ENCODE data around the gene KRT6A. TPM values are rescaled to one million over a fixed set of nuclear protein-coding genes. Genes with fewer than 3 reads are reported as not detected.

Gene KRT6A
- total and polyA plus RNA-seq, 8 donors, result 0.89 to 260 (median 11.9) TPM; not detected in 1

- intact Hi-C loops (cut with DNase I; ENCODE audit: low total_unique reads), result no loop called here
- Histone ChIP-seq H3K9me3 (no peaks in the 10 kb centered on the region), H3K4me3 (no peak overlapping the region), H3K4me1 (peaks cover 0 to 9% (median 3%) of the 10 kb centered on the region in 4 donors), H3K27me3 (peaks cover 0 to 28% (median 0%) of the 10 kb centered on the region in 3 donors), H3K36me3 (no peaks in the 10 kb centered on the region), H3K27ac (no peak overlapping the region)
- peak in 1 of 2 donors; percentile 24 for DNase-seq
- TF ChIP-seq EP300 (IDR thresholded peaks at IDR 0.05) (no peak), POLR2A (IDR thresholded peaks at IDR 0.05) (no peak), CTCF (IDR thresholded peaks at IDR 0.05) (no peak), POLR2AphosphoS5 (IDR thresholded peaks at IDR 0.05) (no peak)
- 64 to 82% (median 78%) methylated on average over 5 to 6 of the region's 6 CpGs for WGBS, 5 donors
Measured at GRCh38 chr12:52524241-52524897, 31.3 kb upstream of the KRT6A start.

- no peaks in the 10 kb centered on the region for H3K36me3 ChIP-seq
- H3K9me3 ChIP-seq, result no peaks in the 10 kb centered on the region
- intact Hi-C loops (cut with DNase I; ENCODE audit: low total_unique reads), result no loop called here
- no peak overlapping the region for H3K4me3 ChIP-seq
- DNase-seq, result no peak
- WGBS, 5 donors, result 87 to 97% (median 92%) methylated on average over 4 of the region's 4 CpGs
- H3K27ac ChIP-seq, result no peak overlapping the region
- H3K4me1 ChIP-seq, result peaks cover 0 to 9% (median 3%) of the 10 kb centered on the region in 4 donors
- peaks cover 0 to 28% (median 0%) of the 10 kb centered on the region in 3 donors for H3K27me3 ChIP-seq
- TF ChIP-seq EP300 (IDR thresholded peaks at IDR 0.05) (no peak), POLR2A (IDR thresholded peaks at IDR 0.05) (no peak), CTCF (IDR thresholded peaks at IDR 0.05) (no peak), POLR2AphosphoS5 (IDR thresholded peaks at IDR 0.05) (no peak)
Measured at GRCh38 chr12:52523824-52524223, 30.8 kb upstream of the KRT6A start.

GRCh38 chr12:52522346-52523011 lies 29.4 kb upstream of the KRT6A start:
- Histone ChIP-seq H3K27me3 (peaks cover 0 to 28% (median 0%) of the 10 kb centered on the region in 3 donors), H3K9me3 (no peaks in the 10 kb centered on the region), H3K4me3 (no peak overlapping the region), H3K4me1 (peaks cover 0 to 9% (median 3%) of the 10 kb centered on the region in 4 donors), H3K36me3 (no peaks in the 10 kb centered on the region), H3K27ac (no peak overlapping the region)
- intact Hi-C loops (cut with DNase I; ENCODE audit: low total_unique reads), result no loop called here
- TF ChIP-seq POLR2AphosphoS5 (IDR thresholded peaks at IDR 0.05) (no peak), EP300 (IDR thresholded peaks at IDR 0.05) (no peak), POLR2A (IDR thresholded peaks at IDR 0.05) (no peak), CTCF (IDR thresholded peaks at IDR 0.05) (no peak)
- WGBS, 5 donors, result 35 to 57% (median 45%) methylated on average over 6 to 10 of the region's 10 CpGs
- peak in 1 of 2 donors; percentile 37 for DNase-seq

GRCh38 chr12:52521568-52522266 lies 28.7 kb upstream of the KRT6A start:
- WGBS, 5 donors, result 66 to 83% (median 76%) methylated on average over 9 to 10 of the region's 10 CpGs
- TF ChIP-seq POLR2AphosphoS5 (IDR thresholded peaks at IDR 0.05), result no peak
- no peak for TF ChIP-seq EP300 (IDR thresholded peaks at IDR 0.05)
- TF ChIP-seq CTCF (IDR thresholded peaks at IDR 0.05), result no peak
- TF ChIP-seq POLR2A (IDR thresholded peaks at IDR 0.05), result no peak
- H3K4me1 ChIP-seq, result peaks cover 0 to 9% (median 3%) of the 10 kb centered on the region in 4 donors
- no peak overlapping the region for H3K27ac ChIP-seq
- no peak for DNase-seq
- intact Hi-C loops (cut with DNase I; ENCODE audit: low total_unique reads), result no loop called here
- no peak overlapping the region for H3K4me3 ChIP-seq
- H3K27me3 ChIP-seq, result peaks cover 0 to 28% (median 0%) of the 10 kb centered on the region in 3 donors
- no peaks in the 10 kb centered on the region for H3K9me3 ChIP-seq
- no peaks in the 10 kb centered on the region for H3K36me3 ChIP-seq

All from stomach (tissue), 9 donors.